Upper lobe of left lung (tissue), 6 donors: ENCODE measurements around the gene EFNA5. TPM values are rescaled to one million over a fixed set of nuclear protein-coding genes. Genes with fewer than 3 reads are reported as not detected.

Experiments used
- ATAC-seq, 2 donors: fragments of 200-7000 bp; cut with Tn5 transposase; one replicate each; pipeline ENCODE4 v1.9.1; 2022; ENCODE audit warnings: mild to moderate bottlenecking in 2 of 2, moderate library complexity in 2 of 2; ENCODE audit not compliant: low FRiP score in 2 of 2
- DNase-seq, 2 donors: peaks; one replicate each; pipeline ENCODE4 v3.0.0-alpha.2; 2019 to 2020
- H3K27ac ChIP-seq, 4 donors: fragments of 200-600 bp; sonication (generic); one replicate each; pipeline ENCODE4 v1.5.1; 2016 to 2019
- H3K27me3 ChIP-seq, 4 donors: fragments of 200-600 bp; sonication (generic); one replicate each; pipeline ENCODE4 v1.5.1; 2017 to 2019
- H3K36me3 ChIP-seq, 4 donors: fragments of 200-600 bp; sonication (generic); one replicate each; pipeline ENCODE4 v1.5.1; 2016 to 2019
- H3K4me1 ChIP-seq, 4 donors: fragments of 200-600 bp; sonication (generic); one replicate each; pipeline ENCODE4 v1.5.1; 2018 to 2019
- H3K4me3 ChIP-seq, 4 donors: fragments of 200-600 bp; sonication (generic); one replicate each; pipeline ENCODE4 v1.5.1; 2017 to 2019; ENCODE audit warnings: mild to moderate bottlenecking in 2 of 4, moderate library complexity in 1 of 4
- H3K9me3 ChIP-seq, 4 donors: fragments of 200-600 bp; sonication (generic); one replicate each; pipeline ENCODE4 v1.5.1; 2018 to 2019
- EP300 ChIP-seq, 4 donors: sonication (generic); formaldehyde crosslinking; IDR thresholded peaks; one replicate each; pipeline ENCODE4 v1.5.1; 2017; ENCODE audit warnings: antibody characterized with exemption in 4 of 4, control low read depth in 2 of 4
- POLR2A ChIP-seq, 4 donors: fragments of 450-650 bp; IDR thresholded peaks; one replicate each; pipeline ENCODE4 v1.5.1; 2016 to 2017; ENCODE audit warnings: antibody characterized with exemption in 4 of 4, mild to moderate bottlenecking in 2 of 4
- POLR2AphosphoS5 ChIP-seq, 2 donors: sonication (generic); formaldehyde crosslinking; IDR thresholded peaks; one replicate each; pipeline ENCODE4 v1.5.1; 2017; ENCODE audit warnings: antibody characterized with exemption in 2 of 2
- WGBS, 2 donors: methylation state at CpG; one replicate each; pipeline ENCODE4 v1.1.5; 2017 to 2018; 5-methylcytosine and 5-hydroxymethylcytosine counted together
- total RNA-seq, 6 donors: library from RNA; depleted of rRNA in 4 of 6; stranded (reverse); fragments of >200 nt in 4 of 6; gene quantifications; one replicate each; pipeline versions ENCODE4 v1.1.0 to v1.2.1, GENCODE V29; 2016 to 2021
- TF ChIP-seq, protein P1 (sequence below), 6 experiments: fragments of 450-650 bp in 4 of 6; fragments of 200-600 bp in 2 of 6; sonication (generic) in 2 of 6; IDR thresholded peaks; one replicate each; pipeline ENCODE4 v1.5.1; 2016 to 2019; ENCODE audit warnings: antibody characterized with exemption in 6 of 6
- donor health status: DM: no; HTN: no; CAD: no; lungs with moderate emphysema.
- donor health status: DM: no; HTN: yes; CAD: no; lungs with severe emphysema.

EFNA5 gene
- total RNA-seq, 6 donors from 2014 or later, result 4.1 to 41.9 (median 7.3) TPM

- peak in 1 of 2 donors; percentile 29 for ATAC-seq
- no peaks in the 10 kb centered on the region for H3K27me3 ChIP-seq
- TF ChIP-seq EP300 (IDR thresholded peaks at IDR 0.05) (no peak), POLR2AphosphoS5 (IDR thresholded peaks at IDR 0.05) (no peak), POLR2A (IDR thresholded peaks at IDR 0.05) (no peak)
- TF ChIP-seq, protein P1, sequence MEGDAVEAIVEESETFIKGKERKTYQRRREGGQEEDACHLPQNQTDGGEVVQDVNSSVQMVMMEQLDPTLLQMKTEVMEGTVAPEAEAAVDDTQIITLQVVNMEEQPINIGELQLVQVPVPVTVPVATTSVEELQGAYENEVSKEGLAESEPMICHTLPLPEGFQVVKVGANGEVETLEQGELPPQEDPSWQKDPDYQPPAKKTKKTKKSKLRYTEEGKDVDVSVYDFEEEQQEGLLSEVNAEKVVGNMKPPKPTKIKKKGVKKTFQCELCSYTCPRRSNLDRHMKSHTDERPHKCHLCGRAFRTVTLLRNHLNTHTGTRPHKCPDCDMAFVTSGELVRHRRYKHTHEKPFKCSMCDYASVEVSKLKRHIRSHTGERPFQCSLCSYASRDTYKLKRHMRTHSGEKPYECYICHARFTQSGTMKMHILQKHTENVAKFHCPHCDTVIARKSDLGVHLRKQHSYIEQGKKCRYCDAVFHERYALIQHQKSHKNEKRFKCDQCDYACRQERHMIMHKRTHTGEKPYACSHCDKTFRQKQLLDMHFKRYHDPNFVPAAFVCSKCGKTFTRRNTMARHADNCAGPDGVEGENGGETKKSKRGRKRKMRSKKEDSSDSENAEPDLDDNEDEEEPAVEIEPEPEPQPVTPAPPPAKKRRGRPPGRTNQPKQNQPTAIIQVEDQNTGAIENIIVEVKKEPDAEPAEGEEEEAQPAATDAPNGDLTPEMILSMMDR (IDR thresholded peaks at IDR 0.05), result no peak
- no peaks in the 10 kb centered on the region for H3K4me1 ChIP-seq
- H3K27ac ChIP-seq, result no peak overlapping the region
- H3K36me3 ChIP-seq, result no peaks in the 10 kb centered on the region
- no peak for DNase-seq
- WGBS, 2 donors, result 51 to 65% methylated on average over 4 of the region's 4 CpGs
- H3K9me3 ChIP-seq, result no peaks in the 10 kb centered on the region
- no peak overlapping the region for H3K4me3 ChIP-seq
Measured at GRCh38 chr5:107652839-107653607, 17.7 kb downstream of the EFNA5 start.

DNA sequence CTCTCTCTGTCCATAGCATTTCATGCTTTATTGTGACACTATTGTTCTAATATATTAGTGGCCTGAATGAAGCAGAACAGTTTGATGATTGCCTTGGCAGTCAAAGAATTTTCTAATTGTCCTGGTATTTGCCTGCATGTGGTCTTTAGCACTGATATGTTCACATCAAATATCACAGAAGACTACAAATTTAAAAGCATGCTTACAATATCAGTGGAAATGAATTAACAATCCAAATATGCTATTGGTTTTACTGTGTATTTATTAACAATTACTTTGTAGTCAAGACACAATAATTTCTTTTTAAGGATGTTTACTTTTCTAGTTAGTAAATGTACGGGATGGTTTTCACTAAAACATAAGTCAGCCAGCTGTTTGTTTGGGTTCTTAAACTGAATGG lies 18.3 kb downstream of the EFNA5 start:
- Histone ChIP-seq H3K36me3 (no peaks in the 10 kb centered on the region), H3K4me3 (no peak overlapping the region), H3K4me1 (no peaks in the 10 kb centered on the region), H3K9me3 (no peaks in the 10 kb centered on the region), H3K27me3 (no peaks in the 10 kb centered on the region), H3K27ac (no peak overlapping the region)
- 56 to 59% methylated on average over 1 of the region's 1 CpG for WGBS, 2 donors
- ATAC-seq, result no peak
- DNase-seq, result no peak
- TF ChIP-seq POLR2AphosphoS5 (IDR thresholded peaks at IDR 0.05) (no peak), EP300 (IDR thresholded peaks at IDR 0.05) (no peak), POLR2A (IDR thresholded peaks at IDR 0.05) (no peak)
- TF ChIP-seq, protein P1 (IDR thresholded peaks at IDR 0.05), result no peak

DNA sequence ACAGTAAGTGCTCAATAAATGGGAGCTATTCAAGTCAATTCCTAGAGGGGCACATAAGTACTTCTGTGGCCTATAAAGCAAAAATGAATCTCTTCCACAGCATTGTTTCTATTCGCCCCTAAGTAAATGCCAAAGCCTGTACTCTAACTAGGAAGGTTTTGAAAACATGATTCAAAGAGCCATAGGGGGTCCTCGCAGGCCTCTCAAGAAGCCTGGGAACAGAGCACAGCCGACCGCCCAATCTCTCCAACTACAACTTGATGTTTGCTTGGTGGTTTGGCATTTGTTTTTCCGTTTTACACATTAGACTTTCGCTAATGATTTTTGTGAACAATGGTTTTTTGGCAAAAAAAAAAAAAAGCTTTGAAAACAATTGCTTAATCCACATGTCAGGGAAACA lies 19.4 kb downstream of the EFNA5 start:
- no peaks in the 10 kb centered on the region for H3K4me1 ChIP-seq
- TF ChIP-seq POLR2A (IDR thresholded peaks at IDR 0.05) (no peak), POLR2AphosphoS5 (IDR thresholded peaks at IDR 0.05) (no peak), EP300 (IDR thresholded peaks at IDR 0.05) (no peak)
- TF ChIP-seq, protein P1 (IDR thresholded peaks at IDR 0.05), result no peak
- H3K27ac ChIP-seq, result no peak overlapping the region
- no peak overlapping the region for H3K4me3 ChIP-seq
- ATAC-seq (no peak), DNase-seq (no peak)
- H3K27me3 ChIP-seq, result no peaks in the 10 kb centered on the region
- no peaks in the 10 kb centered on the region for H3K36me3 ChIP-seq
- 91 to 93% methylated on average over 6 of the region's 6 CpGs for WGBS, 2 donors
- no peaks in the 10 kb centered on the region for H3K9me3 ChIP-seq

GRCh38 chr5:107646418-107646817 lies 24.3 kb downstream of the EFNA5 start:
- Histone ChIP-seq H3K4me1 (no peaks in the 10 kb centered on the region), H3K27ac (no peak overlapping the region), H3K27me3 (no peaks in the 10 kb centered on the region), H3K36me3 (no peaks in the 10 kb centered on the region), H3K4me3 (no peak overlapping the region), H3K9me3 (no peaks in the 10 kb centered on the region)
- TF ChIP-seq POLR2AphosphoS5 (IDR thresholded peaks at IDR 0.05), result no peak
- ATAC-seq, result no peak
- no peak for DNase-seq

DNA sequence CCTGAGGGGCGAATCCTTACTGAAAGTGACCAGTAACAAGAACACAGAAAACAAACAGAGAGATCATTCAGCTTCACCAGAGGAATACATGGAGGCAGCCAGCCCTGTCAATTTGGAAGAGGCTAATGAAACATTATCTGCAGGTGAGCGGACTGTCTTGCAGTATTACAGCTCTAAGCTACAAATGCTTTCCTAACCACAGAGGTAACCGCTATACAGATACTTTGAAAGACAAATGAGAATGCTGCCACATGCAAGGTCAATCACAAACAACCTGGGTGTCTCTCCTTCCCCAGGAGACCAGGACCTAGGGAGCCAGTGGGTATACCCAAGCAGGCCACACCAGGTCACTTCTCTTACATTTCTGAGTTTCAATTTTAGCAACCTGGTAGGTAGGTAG lies 30.2 kb downstream of the EFNA5 start:
- H3K36me3 ChIP-seq, result no peaks in the 10 kb centered on the region
- DNase-seq, result no peak
- 83 to 89% methylated on average over 3 of the region's 3 CpGs for WGBS, 2 donors
- no peaks in the 10 kb centered on the region for H3K9me3 ChIP-seq
- TF ChIP-seq POLR2A (IDR thresholded peaks at IDR 0.05) (no peak), POLR2AphosphoS5 (IDR thresholded peaks at IDR 0.05) (no peak), EP300 (IDR thresholded peaks at IDR 0.05) (no peak)
- TF ChIP-seq, protein P1 (IDR thresholded peaks at IDR 0.05), result no peak
- H3K27ac ChIP-seq, result no peak overlapping the region
- ATAC-seq, result no peak
- no peaks in the 10 kb centered on the region for H3K4me1 ChIP-seq
- no peaks in the 10 kb centered on the region for H3K27me3 ChIP-seq
- no peak overlapping the region for H3K4me3 ChIP-seq
